Osteoblast (primary cell): ENCODE data around the gene SLC9A9. TPM values are rescaled to one million over a fixed set of nuclear protein-coding genes. Genes with fewer than 3 reads are reported as not detected.

Experiments used
- DNase-seq: peaks from one replicate; pipeline ENCODE4 v3.0.0; 2011; ENCODE audit warnings: low spot score, mixed read lengths; ENCODE audit not compliant: insufficient read length; ENCODE audit errors: missing footprints
- H2AFZ ChIP-seq: 2 replicates; pipeline ENCODE4 v1.6.0; 2011; ENCODE audit warnings: mild to moderate bottlenecking, low read length
- H3K27ac ChIP-seq: 2 replicates; pipeline ENCODE4 v1.5.1; 2011; ENCODE audit warnings: mild to moderate bottlenecking, low read depth, low read length, moderate library complexity
- H3K27me3 ChIP-seq: 2 replicates; pipeline ENCODE4 v1.6.0; 2012; ENCODE audit warnings: mild to moderate bottlenecking, control low read depth, inconsistent platforms, low read length, moderate library complexity; ENCODE audit not compliant: insufficient read depth
- H3K36me3 ChIP-seq: 2 replicates; pipeline ENCODE4 v1.5.1; 2011; ENCODE audit warnings: mild to moderate bottlenecking, low read length, control low read depth, moderate library complexity; ENCODE audit not compliant: insufficient read depth
- H3K4me1 ChIP-seq: 2 replicates; pipeline ENCODE4 v1.5.1; 2011; ENCODE audit warnings: mild to moderate bottlenecking, low read length, control low read depth, moderate library complexity; ENCODE audit not compliant: insufficient read depth
- H3K4me2 ChIP-seq: 2 replicates; pipeline ENCODE4 v1.6.0; 2011; ENCODE audit warnings: mild to moderate bottlenecking, low read length; ENCODE audit not compliant: insufficient read depth
- H3K4me3 ChIP-seq: fragments of 200-600 bp; sonication (generic); 3 replicates; pipeline ENCODE4 v1.5.1; 2012; ENCODE audit warnings: mild to moderate bottlenecking, low read length, inconsistent platforms; ENCODE audit not compliant: insufficient read depth
- H3K79me2 ChIP-seq: 2 replicates; pipeline ENCODE4 v1.6.0; 2012; ENCODE audit warnings: mild to moderate bottlenecking, low read length, control low read depth, inconsistent platforms; ENCODE audit not compliant: insufficient read depth
- H3K9me3 ChIP-seq: 2 replicates; pipeline ENCODE4 v1.5.1; 2011; ENCODE audit warnings: low read depth, low read length, control low read depth
- H4K20me1 ChIP-seq: 2 replicates; pipeline ENCODE4 v1.6.0; 2012; ENCODE audit warnings: mild to moderate bottlenecking, low read length, control low read depth; ENCODE audit not compliant: insufficient read depth
- CTCF ChIP-seq: IDR thresholded peaks from 2 replicates; pipeline ENCODE4 v1.5.1; 2011; ENCODE audit warnings: mild to moderate bottlenecking, low read depth, low read length, moderate library complexity; ENCODE audit errors: extremely low read depth
- total RNA-seq: library from RNA; depleted of rRNA; stranded (reverse); fragments of >200 nt; gene quantifications from 2 replicates; pipeline ENCODE4 v1.2.3, GENCODE V29; 2012

The SLC9A9 gene
- total RNA-seq, 1 donor = 6.5 TPM

GRCh38 chr3:143835312-143835711 is 13.0 kb downstream of the SLC9A9 start:
- Histone ChIP-seq H3K27ac (no peak overlapping the region), H3K9me3 (no peaks in the 10 kb centered on the region), H2AFZ (no peak overlapping the region), H3K4me3 (no peak overlapping the region), H3K4me1 (peaks cover 10% of the 10 kb centered on the region), H3K4me2 (no peak overlapping the region), H3K36me3 (no peaks in the 10 kb centered on the region), H3K27me3 (no peaks in the 10 kb centered on the region), H3K79me2 (no peaks in the 10 kb centered on the region), H4K20me1 (no peaks in the 10 kb centered on the region)
- DNase-seq = no peak
- TF ChIP-seq CTCF = no peak

GRCh38 chr3:143832433-143832832 is 15.8 kb downstream of the SLC9A9 start:
- Histone ChIP-seq H3K4me3 (no peak overlapping the region), H3K9me3 (no peaks in the 10 kb centered on the region), H3K4me1 (peaks cover 10% of the 10 kb centered on the region), H3K27ac (no peak overlapping the region), H3K27me3 (no peaks in the 10 kb centered on the region), H3K79me2 (no peaks in the 10 kb centered on the region), H4K20me1 (no peaks in the 10 kb centered on the region), H3K4me2 (no peak overlapping the region), H3K36me3 (no peaks in the 10 kb centered on the region), H2AFZ (no peak overlapping the region)
- TF ChIP-seq CTCF = no peak
- DNase-seq = no peak

- H3K79me2 ChIP-seq = no peaks in the 10 kb centered on the region
- H3K4me1 ChIP-seq = peaks cover 10% of the 10 kb centered on the region
- no peak overlapping the region for H3K4me2 ChIP-seq
- no peak for DNase-seq
- H3K4me3 ChIP-seq = no peak overlapping the region
- H3K27ac ChIP-seq = no peak overlapping the region
- no peak for TF ChIP-seq CTCF
- H3K9me3 ChIP-seq = no peaks in the 10 kb centered on the region
- no peak overlapping the region for H2AFZ ChIP-seq
- H4K20me1 ChIP-seq = no peaks in the 10 kb centered on the region
- no peaks in the 10 kb centered on the region for H3K27me3 ChIP-seq
- no peaks in the 10 kb centered on the region for H3K36me3 ChIP-seq
Observed at GRCh38 chr3:143831994-143832393, 16.3 kb downstream of the SLC9A9 start.

GRCh38 chr3:143831208-143831607 is 17.1 kb downstream of the SLC9A9 start:
- no peak overlapping the region for H3K4me3 ChIP-seq

More at GRCh38 chr3:143831208-143831607, 17.1 kb downstream of the SLC9A9 start:
- Histone ChIP-seq H3K4me2 (peak overlapping the region; percentile 8), H3K27ac (no peak overlapping the region), H4K20me1 (no peaks in the 10 kb centered on the region), H3K27me3 (no peaks in the 10 kb centered on the region), H2AFZ (no peak overlapping the region), H3K9me3 (no peaks in the 10 kb centered on the region), H3K36me3 (no peaks in the 10 kb centered on the region), H3K4me1 (peaks cover 10% of the 10 kb centered on the region), H3K79me2 (no peaks in the 10 kb centered on the region)
- DNase-seq = no peak
- no peak for TF ChIP-seq CTCF
